PFSK-1 (cell line): ENCODE results near the gene KDM2B.

Experiments
- POLR2AphosphoS5 ChIP-seq: IDR thresholded peaks from 2 replicates; pipeline ENCODE4 v1.6.1; 2012; ENCODE audit warnings: low read depth, mild to moderate bottlenecking, control low read depth, low read length, moderate library complexity
- TAF1 ChIP-seq: IDR thresholded peaks from 2 replicates; pipeline ENCODE4 v1.6.1; 2012; ENCODE audit warnings: low read length, control low read depth, borderline replicate concordance; ENCODE audit not compliant: insufficient read depth

- no peak for TF ChIP-seq TAF1
- TF ChIP-seq POLR2AphosphoS5, result no peak
Observed at GRCh38 chr12:121522971-121523370, 57.9 kb downstream of the KDM2B start.
